ENCODE results near the gene LEKR1. TPM values are rescaled to one million over a fixed set of nuclear protein-coding genes. Genes with fewer than 3 reads are reported as not detected.

Gene LEKR1
- total and polyA plus RNA-seq, 2 donors (not counting 1 experiment from before 2014, with no cell fraction given) = 0.94 to 4.7 TPM

DNA sequence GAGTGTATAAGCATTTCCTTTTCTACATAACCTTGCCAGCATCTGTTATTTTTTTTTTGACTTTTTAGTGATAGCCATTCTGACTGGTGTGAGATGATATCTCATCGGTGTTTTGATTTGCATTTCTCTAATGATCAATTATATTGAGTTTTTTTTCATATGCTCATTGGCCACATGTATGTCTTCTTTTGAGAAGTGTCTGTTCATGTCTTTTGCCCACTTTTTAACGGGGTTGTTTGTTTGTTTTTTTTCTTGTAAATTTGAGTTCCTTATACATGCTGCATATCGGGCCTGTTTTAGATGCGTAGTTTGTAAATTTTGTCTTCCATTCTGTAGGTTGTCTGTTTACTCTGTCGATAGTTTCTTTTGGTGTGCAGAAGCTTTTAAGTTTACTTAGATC lies 89.2 kb downstream of the LEKR1 start:
- peaks cover 0 to 2% (median 0%) of the 10 kb centered on the region in 3 donors for H3K9me3 ChIP-seq (ENCODE audit: control extremely low read depth in 1 of 3, control insufficient read depth in 2 of 3, insufficient read depth in 1 of 3, low read length in 2 of 3)
- intact Hi-C loops (cut with micrococcal nuclease) = loop anchor here (10.0 kb wide), 1 partner anchor 51 kb away; no protein-coding TSS in a partner anchor
- no peaks in the 10 kb centered on the region for H3K27me3 Mint-ChIP-seq
- H3K27ac ChIP-seq (ENCODE audit: low read length in 2 of 2) = no peak overlapping the region
- TF ChIP-seq, protein P1, sequence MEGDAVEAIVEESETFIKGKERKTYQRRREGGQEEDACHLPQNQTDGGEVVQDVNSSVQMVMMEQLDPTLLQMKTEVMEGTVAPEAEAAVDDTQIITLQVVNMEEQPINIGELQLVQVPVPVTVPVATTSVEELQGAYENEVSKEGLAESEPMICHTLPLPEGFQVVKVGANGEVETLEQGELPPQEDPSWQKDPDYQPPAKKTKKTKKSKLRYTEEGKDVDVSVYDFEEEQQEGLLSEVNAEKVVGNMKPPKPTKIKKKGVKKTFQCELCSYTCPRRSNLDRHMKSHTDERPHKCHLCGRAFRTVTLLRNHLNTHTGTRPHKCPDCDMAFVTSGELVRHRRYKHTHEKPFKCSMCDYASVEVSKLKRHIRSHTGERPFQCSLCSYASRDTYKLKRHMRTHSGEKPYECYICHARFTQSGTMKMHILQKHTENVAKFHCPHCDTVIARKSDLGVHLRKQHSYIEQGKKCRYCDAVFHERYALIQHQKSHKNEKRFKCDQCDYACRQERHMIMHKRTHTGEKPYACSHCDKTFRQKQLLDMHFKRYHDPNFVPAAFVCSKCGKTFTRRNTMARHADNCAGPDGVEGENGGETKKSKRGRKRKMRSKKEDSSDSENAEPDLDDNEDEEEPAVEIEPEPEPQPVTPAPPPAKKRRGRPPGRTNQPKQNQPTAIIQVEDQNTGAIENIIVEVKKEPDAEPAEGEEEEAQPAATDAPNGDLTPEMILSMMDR (IDR thresholded peaks at IDR 0.05) = no peak
- no peak for TF ChIP-seq EZH2 (IDR thresholded peaks at IDR 0.05; ENCODE audit: borderline replicate concordance, insufficient read depth, low read depth, low read length, poor library complexity, severe bottlenecking)
- no peak overlapping the region for H3K27ac Mint-ChIP-seq
- 93% methylated on average over 3 of the region's 5 CpGs for WGBS (ENCODE audit: insufficient coverage)
- CTCF ChIA-PET = no interaction called here
- H3K4me3 Mint-ChIP-seq = no peak overlapping the region
- no peak overlapping the region for H3K4me2 ChIP-seq (replicated peaks; ENCODE audit: low read depth, low read length, poor library complexity, severe bottlenecking)
- DNase-seq (no peak), ATAC-seq (ENCODE audit: low read depth) (no peak)
- H3K4me1 Mint-ChIP-seq = no peaks in the 10 kb centered on the region
- H3K4me3 ChIP-seq (ENCODE audit: control extremely low read depth in 1 of 5, extremely low read depth in 1 of 5, insufficient read depth in 1 of 5, low read depth in 2 of 5, low read length in 4 of 5) = no peak overlapping the region
- H3K9ac ChIP-seq (ENCODE audit: low read length) = no peak overlapping the region
- H3K27me3 ChIP-seq (replicated peaks in 1 of 4; ENCODE audit: control extremely low read depth in 1 of 4, control insufficient read depth in 3 of 4, insufficient read depth in 4 of 4, low read length in 3 of 4) = no peaks in the 10 kb centered on the region
- no peaks in the 10 kb centered on the region for H3K4me1 ChIP-seq (ENCODE audit: control insufficient read depth in 2 of 2, insufficient read depth in 2 of 2, low read length in 2 of 2)
- POLR2A ChIA-PET = no interaction called here
- peaks cover 3% of the 10 kb centered on the region for H3K9me3 Mint-ChIP-seq (ENCODE audit: insufficient read depth)
- H4K20me1 ChIP-seq (ENCODE audit: control insufficient read depth, insufficient read depth, low read length, poor library complexity, severe bottlenecking) = no peaks in the 10 kb centered on the region
- no peaks in the 10 kb centered on the region for H3K36me3 ChIP-seq (replicated peaks in 1 of 2; ENCODE audit: control extremely low read depth in 1 of 2, control insufficient read depth in 1 of 2, extremely low read depth in 1 of 2, insufficient read depth in 2 of 2, low read length in 1 of 2)
- no peak overlapping the region for H2AFZ ChIP-seq (ENCODE audit: insufficient read depth, low read depth, low read length, poor library complexity, severe bottlenecking)
- no peaks in the 10 kb centered on the region for H3K79me2 ChIP-seq (ENCODE audit: control insufficient read depth, insufficient read depth, low read length)

- POLR2A ChIA-PET = no interaction called here
- DNase-seq (no peak), ATAC-seq (ENCODE audit: low read depth) (no peak)
- no peak overlapping the region for H3K27ac ChIP-seq (ENCODE audit: low read length in 2 of 2)
- intact Hi-C loops (cut with micrococcal nuclease) = loop anchor here (10.0 kb wide), 1 partner anchor 54 kb away; no protein-coding TSS in a partner anchor
- H3K9ac ChIP-seq (ENCODE audit: low read length) = no peak overlapping the region
- WGBS (ENCODE audit: insufficient coverage) = 100% methylated on average over 3 of the region's 6 CpGs
- Mint-ChIP-seq H3K27ac (no peak overlapping the region), H3K27me3 (no peaks in the 10 kb centered on the region), H3K4me1 (no peaks in the 10 kb centered on the region), H3K9me3 (ENCODE audit: insufficient read depth) (peaks cover 3% of the 10 kb centered on the region), H3K4me3 (no peak overlapping the region)
- H3K4me2 ChIP-seq (replicated peaks; ENCODE audit: low read depth, low read length, poor library complexity, severe bottlenecking) = no peak overlapping the region
- H3K27me3 ChIP-seq (replicated peaks in 1 of 4; ENCODE audit: control extremely low read depth in 1 of 4, control insufficient read depth in 3 of 4, insufficient read depth in 4 of 4, low read length in 3 of 4) = no peaks in the 10 kb centered on the region
- CTCF ChIA-PET = no interaction called here
- peaks cover 0 to 2% (median 0%) of the 10 kb centered on the region in 3 donors for H3K9me3 ChIP-seq (ENCODE audit: control extremely low read depth in 1 of 3, control insufficient read depth in 2 of 3, insufficient read depth in 1 of 3, low read length in 2 of 3)
- H2AFZ ChIP-seq (ENCODE audit: insufficient read depth, low read depth, low read length, poor library complexity, severe bottlenecking) = no peak overlapping the region
- no peaks in the 10 kb centered on the region for H3K79me2 ChIP-seq (ENCODE audit: control insufficient read depth, insufficient read depth, low read length)
- no peaks in the 10 kb centered on the region for H4K20me1 ChIP-seq (ENCODE audit: control insufficient read depth, insufficient read depth, low read length, poor library complexity, severe bottlenecking)
- H3K4me3 ChIP-seq (ENCODE audit: control extremely low read depth in 1 of 5, extremely low read depth in 1 of 5, insufficient read depth in 1 of 5, low read depth in 2 of 5, low read length in 4 of 5) = no peak overlapping the region
- no peaks in the 10 kb centered on the region for H3K36me3 ChIP-seq (replicated peaks in 1 of 2; ENCODE audit: control extremely low read depth in 1 of 2, control insufficient read depth in 1 of 2, extremely low read depth in 1 of 2, insufficient read depth in 2 of 2, low read length in 1 of 2)
- TF ChIP-seq, protein P1 (IDR thresholded peaks at IDR 0.05) = no peak
- TF ChIP-seq EZH2 (IDR thresholded peaks at IDR 0.05; ENCODE audit: borderline replicate concordance, insufficient read depth, low read depth, low read length, poor library complexity, severe bottlenecking) = no peak
- no peaks in the 10 kb centered on the region for H3K4me1 ChIP-seq (ENCODE audit: control insufficient read depth in 2 of 2, insufficient read depth in 2 of 2, low read length in 2 of 2)
Observed at GRCh38 chr3:156918746-156919145, 92.6 kb downstream of the LEKR1 start.
